ENCODE measurements around the gene DAB2IP.

DNA sequence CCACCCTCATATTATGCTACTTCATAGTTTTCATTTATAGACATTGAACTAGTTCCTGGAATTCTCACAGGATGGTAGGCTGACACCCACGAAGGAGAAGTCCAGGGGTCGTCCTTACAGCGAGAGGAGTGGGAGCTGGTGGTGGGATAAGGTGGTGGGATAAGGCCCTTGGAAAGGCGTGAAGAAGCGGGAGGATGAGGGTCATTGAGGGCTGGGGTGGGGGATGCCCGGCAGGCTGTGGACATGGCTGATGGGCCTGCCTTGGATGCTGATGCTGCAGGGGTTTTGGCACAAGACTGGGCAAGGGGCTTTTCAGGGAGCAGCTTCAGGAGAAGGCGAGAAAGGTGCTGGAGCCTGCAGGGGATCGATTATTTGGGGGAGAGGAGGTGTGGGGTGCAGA is 9.4 kb downstream of the DAB2IP start:
- TF ChIP-seq EZH2 (IDR thresholded peaks at IDR 0.05; ENCODE audit: low read depth): no peak
- TF ChIP-seq, protein P1, sequence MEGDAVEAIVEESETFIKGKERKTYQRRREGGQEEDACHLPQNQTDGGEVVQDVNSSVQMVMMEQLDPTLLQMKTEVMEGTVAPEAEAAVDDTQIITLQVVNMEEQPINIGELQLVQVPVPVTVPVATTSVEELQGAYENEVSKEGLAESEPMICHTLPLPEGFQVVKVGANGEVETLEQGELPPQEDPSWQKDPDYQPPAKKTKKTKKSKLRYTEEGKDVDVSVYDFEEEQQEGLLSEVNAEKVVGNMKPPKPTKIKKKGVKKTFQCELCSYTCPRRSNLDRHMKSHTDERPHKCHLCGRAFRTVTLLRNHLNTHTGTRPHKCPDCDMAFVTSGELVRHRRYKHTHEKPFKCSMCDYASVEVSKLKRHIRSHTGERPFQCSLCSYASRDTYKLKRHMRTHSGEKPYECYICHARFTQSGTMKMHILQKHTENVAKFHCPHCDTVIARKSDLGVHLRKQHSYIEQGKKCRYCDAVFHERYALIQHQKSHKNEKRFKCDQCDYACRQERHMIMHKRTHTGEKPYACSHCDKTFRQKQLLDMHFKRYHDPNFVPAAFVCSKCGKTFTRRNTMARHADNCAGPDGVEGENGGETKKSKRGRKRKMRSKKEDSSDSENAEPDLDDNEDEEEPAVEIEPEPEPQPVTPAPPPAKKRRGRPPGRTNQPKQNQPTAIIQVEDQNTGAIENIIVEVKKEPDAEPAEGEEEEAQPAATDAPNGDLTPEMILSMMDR (conservative IDR thresholded peaks at IDR 0.05): no peak

Measured in PC-9 (cell line).